GM18519 (cell line): Measurements from ENCODE around the gene HOXD12.

Experiments
- ATAC-seq: cut with Tn5 transposase; IDR thresholded peaks from one replicate; pipeline ENCODE4 v1.9.1; 2021; ENCODE audit warnings: mild to moderate bottlenecking, moderate library complexity; ENCODE audit not compliant: unreplicated experiment, low FRiP score

HOXD12 gene

GRCh38 chr2:176080540-176081375 is 18.8 kb upstream of the HOXD12 start:
- ATAC-seq, result no peak

DNA sequence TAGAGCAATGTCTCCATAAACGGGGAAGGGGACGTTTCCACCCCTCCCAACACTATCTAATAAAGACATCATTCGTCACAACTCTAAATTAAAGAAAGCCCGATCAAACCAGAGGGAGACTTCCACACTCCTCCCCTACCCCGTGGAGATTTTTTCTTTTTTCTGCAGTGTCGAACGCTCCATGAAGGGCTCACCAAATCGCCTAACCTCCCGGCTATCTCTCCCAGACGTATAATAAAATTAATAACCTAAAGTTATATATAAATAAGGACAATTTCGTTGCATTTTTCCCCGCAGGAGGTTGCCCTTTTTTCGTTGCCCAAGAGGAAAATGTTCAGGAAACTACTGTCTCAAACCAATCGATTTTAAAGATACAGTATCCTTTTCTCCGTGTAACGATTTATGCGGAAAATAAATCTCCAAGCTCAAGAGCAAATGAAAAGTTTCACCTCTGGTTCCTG is 18.2 kb upstream of the HOXD12 start:
- no peak for ATAC-seq

GRCh38 chr2:176081837-176082524 is 17.6 kb upstream of the HOXD12 start:
- ATAC-seq, result no peak

DNA sequence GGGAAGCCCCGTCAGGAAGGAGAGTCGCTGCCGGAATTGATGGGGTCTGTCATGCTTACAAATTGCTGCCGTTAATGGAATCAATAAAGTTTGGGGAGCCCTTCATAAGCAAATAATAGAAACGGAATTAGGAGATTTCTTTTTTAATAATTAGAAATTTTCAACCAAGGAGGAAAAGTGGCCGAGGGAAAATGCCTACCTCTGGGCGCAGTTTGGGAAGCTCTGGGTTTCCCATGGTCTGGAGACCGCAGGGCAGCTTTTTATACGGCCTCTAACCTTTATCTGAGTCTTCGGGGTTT is 17.1 kb upstream of the HOXD12 start:
- no peak for ATAC-seq

DNA sequence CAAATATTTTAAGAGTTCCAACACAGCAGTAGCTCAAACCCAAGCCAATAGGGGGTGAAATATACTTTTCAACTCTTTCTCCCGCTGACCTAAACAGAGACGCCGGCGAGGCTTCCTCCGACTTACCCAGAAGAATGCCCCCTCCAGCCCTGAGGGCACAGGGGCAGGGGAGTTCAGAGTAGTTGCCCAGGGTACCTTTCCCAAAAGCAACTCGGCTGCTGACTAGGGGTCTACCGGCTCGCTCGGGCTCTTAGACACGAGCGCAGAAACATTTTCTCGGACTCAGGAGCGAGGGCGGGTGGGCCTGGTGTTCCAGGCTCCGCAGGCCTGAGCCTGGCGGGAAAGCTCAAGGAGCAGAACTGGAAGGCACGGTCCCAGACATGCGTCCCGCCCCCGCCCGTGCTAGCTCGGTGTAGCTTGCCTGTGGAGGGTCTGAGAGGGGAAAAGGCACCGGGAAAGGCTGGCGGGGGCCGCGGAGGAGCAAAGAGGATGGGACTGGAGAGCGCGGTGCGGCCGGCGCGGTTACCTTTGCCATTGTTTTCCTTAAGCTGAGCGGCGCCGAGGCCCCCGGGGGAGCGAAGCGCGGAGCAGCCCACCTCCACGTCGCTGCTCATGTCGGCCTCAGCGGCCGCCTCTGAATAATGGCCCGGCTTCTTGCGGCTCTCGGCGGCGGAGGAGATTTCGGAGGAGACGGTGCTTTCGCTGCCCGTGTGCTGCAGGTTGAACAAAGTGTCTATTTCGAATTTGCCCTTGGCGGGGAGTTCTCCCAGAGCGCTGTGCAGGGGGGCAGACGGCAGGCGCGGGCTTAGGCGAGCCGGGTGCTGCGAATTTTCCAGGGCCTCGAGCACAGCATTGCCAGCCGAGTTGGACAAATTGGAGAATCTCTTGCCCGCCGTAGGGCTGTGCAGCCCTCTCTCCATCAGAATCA is 16.5 kb upstream of the HOXD12 start:
- no peak for ATAC-seq

DNA sequence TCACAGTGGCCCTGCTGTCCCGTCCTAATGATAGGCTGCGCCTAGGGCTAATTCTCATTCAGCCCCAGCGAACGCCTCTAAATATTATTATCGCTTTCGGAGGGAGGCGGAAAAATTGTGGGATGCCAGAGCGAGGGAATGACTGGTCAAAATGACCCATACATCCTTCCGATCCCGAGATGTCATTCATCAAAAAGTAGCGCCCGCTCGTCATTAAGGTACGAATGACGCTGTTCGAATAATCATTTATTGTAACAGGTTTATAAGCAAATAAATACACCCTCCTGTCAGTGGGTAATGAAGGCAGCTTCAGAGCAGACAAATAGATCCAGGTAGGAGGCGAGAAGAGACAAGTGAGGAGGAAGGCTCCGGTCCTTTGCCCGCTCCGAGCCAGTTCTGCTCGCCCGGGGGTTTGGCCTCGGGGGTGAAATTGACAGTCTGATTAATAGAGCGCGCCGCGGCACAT is 15.8 kb upstream of the HOXD12 start, which contains the start of gene EVX2:
EVX2 (minus strand) TSS at position 167 of the 466 bp plus-strand sequence. CDS start 186 bp downstream, outside the sequence.
- ATAC-seq, result no peak

DNA sequence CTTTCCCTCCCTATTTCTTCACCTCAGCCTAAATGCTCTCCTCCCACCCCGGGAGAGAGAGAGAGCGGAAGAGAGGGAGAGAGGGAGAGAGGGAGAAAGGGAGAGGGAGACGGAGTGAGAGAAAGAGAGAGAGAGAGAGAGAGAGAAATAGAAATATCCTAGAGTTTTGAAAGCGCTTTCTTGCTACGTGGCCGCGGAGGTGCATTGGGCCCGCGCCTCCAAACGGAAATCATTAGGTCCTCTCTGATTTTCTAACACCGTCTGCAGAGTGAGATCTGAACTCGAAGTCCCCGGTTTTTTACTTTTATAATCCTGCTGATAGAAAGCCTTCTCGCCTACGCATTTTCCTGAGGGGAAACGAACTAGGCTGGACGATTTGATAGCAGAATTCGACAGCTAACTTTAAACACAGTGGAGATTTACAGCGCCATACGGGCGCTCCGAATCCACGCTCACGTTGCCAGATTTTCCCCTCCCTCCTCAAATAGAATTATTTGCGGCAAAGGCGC is 14.9 kb upstream of the HOXD12 start:
- no peak for ATAC-seq

DNA sequence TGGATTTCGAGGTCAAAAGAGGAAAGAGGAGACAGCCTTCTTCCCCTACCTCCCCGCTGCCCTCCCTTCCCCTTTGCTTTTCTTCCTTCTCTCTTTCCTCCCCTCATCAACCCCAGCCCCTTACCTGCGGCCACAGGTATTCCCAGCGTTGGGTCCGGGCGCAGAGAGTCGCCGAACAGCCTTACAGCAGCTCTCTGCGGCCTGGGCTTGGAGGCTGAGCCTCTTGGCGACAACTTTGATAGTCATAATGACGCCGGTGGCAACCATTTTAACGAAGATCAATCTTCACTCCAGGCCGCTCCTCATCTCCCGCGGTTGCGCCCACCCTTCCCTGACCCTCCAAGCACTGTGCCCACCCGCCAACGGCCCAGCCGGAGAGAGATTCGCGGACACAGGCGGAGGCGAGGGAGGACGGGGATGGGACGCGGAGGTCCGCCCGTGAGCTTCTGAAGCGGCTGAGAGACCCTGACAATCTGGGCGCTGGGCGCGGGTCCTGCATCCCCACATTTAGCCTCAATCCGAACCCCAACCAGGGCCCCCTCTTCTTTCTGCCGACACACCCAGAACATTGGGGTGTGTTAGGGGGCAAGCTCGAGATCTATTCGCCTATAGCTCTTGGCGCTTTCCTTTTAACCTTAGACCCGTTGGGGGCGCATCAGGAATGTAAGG is 14.3 kb upstream of the HOXD12 start:
- no peak for ATAC-seq

- no peak for ATAC-seq
Measured at GRCh38 chr2:176085861-176086771, 13.5 kb upstream of the HOXD12 start.

GRCh38 chr2:176087330-176088047 is 12.1 kb upstream of the HOXD12 start:
- no peak for ATAC-seq

DNA sequence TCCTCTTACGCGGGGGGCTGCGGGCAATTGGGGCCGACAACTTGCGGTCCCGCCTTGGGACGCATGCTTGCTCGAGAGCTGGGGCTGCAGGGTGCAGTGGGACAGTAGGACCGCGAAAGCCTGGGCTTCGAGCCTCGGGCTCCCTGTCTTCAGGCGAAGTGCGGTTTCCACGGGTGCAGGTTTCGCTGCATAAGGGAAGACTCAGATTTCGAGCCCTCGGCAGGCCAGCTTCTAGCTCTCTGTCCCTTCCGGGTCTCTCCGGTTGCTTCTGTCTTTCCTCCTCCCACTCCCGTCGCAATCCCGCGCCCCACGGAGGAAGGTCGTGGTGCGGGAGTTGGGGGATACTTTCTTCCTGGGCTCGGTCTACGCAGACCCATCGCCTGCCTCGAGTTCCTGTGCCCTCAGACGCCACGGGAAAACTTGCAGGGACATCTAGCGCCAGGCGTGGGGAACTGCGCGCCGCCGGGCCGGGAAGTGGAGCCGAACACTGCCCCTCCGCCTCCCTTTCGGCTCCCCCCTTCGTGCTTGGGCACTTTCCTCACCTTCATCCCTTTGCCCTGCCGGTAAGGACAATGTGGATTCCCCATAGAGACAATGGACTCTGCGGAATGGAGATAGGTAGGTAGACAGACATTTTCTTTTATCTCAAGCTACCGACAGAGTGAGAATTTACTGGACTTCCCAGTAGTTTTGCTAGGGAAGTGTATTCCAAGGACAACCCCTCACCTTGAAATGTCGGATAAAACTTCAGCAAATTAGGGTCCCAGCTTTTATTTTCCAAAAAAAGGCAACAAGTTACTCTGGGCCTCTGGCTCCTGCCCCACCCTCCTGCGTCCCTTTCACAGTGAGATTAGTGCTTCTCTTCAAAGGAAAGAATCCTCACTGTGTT is 11.3 kb upstream of the HOXD12 start:
- no peak for ATAC-seq

DNA sequence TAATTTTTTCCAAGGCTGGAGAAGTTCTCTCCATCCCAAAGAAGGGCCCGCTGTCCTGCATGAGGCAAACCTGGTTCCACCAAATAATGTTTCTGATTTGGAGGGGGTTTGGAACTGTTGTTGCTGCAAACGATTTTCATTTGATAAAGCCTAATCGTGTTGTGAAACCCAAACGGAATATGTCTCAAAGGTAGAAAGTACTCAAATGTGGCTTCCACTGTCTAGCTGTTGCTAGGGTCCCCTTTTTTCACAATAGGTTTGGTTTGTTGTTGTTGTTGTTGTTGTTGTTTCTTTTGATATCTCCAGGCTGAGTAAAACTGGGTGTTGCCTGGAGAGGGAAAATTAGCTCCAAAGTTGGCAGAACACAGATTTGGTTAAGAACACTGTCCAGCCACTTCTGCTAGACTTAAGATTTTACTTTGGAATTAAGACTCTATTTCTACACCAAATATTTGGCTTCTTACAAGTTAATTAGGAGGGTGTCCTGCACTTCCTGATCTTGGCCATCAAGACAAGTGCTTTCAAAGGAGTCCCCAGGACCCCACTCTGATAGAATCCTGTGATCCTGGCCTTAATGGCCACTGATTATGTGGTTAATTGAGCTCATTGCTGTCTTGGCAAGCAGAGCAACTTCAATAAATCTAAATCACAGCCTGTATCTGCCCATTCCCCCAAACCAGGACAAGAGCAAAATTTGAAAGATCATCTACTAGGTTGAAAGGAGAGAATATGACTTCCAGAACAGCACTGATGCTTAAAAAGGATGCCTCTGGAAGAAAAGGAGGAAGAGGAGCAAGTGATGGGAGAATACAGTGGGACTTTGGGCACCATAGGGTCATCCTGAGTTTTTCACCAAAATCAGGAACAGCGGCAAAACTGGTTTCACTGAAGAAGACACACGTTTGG is 10.4 kb upstream of the HOXD12 start:
- ATAC-seq, result no peak

DNA sequence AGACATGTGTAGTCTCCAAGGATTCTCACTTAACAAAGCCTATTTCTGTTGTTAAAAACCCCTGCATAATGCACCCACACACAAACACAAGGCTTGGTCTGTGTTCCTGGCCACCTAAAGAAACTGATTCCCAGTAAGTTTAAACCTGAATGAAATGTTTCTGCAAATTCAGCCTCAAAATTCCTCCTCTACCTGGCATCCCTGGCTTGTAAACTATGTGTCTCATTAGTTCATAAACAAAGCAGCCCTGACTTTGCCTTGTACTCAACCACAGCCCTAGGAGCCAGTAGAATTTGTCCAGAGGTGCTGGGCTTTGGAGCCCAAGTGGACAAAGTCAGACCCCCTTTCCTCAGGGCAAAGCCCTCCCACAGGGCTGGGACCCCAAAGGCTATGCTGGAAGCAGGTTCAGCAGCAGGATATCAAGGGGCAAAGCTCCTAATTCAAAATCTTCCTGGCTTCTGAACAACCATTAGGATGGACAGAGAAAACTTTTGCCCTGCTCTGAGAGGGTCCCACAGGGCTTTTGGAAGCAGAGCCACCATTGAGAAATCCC is 9.7 kb upstream of the HOXD12 start:
- ATAC-seq, result no peak

DNA sequence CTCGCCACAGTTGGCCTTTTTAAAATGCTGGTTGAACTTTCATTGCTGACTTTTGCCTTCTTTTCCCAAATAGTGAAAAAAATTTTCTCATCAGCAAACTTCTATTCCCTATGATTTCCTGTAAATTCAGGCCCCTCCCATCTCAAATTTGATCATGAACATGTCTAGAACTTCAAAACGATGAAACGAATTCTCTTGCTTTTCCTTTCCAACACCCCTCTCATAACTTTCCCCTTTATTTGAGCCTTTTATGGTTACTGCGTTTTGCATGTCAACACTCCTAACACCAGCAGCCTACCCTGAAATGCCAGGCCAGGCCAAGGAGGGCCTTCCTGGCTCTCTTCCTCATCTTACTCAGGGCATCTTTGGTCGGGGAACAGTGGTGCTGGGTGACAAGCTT is 8.7 kb upstream of the HOXD12 start:
- no peak for ATAC-seq

- ATAC-seq, result no peak
Measured at GRCh38 chr2:176091329-176092258, 8.0 kb upstream of the HOXD12 start.
